Sigmoid colon (tissue), 4 donors: ENCODE measurements around the gene PVALEF.

Experiments used
- CTCF ChIP-seq, 4 experiments: fragments of 450-650 bp in 3 of 4; fragments of 200-600 bp in 1 of 4; IDR thresholded peaks; one replicate each; pipeline ENCODE4 v1.5.1; 2016 to 2019; ENCODE audit warnings: antibody characterized with exemption in 4 of 4, mild to moderate bottlenecking in 3 of 4, moderate library complexity in 2 of 4
- EP300 ChIP-seq, 4 donors: sonication (generic); formaldehyde crosslinking; IDR thresholded peaks; one replicate each; pipeline ENCODE4 v1.6.1; 2017; ENCODE audit warnings: antibody characterized with exemption in 4 of 4
- POLR2A ChIP-seq, 2 donors: fragments of 450-650 bp; IDR thresholded peaks; one replicate each; pipeline ENCODE4 v1.6.1; 2016; ENCODE audit warnings: antibody characterized with exemption in 2 of 2, mild to moderate bottlenecking in 2 of 2, moderate library complexity in 2 of 2
- POLR2AphosphoS5 ChIP-seq, 4 donors: sonication (generic); formaldehyde crosslinking; IDR thresholded peaks; one replicate each; pipeline ENCODE4 v1.6.1; 2017; ENCODE audit warnings: antibody characterized with exemption in 4 of 4

- TF ChIP-seq POLR2AphosphoS5 (IDR thresholded peaks at IDR 0.05) (no peak), CTCF (IDR thresholded peaks at IDR 0.05) (no peak), POLR2A (IDR thresholded peaks at IDR 0.05) (no peak), EP300 (IDR thresholded peaks at IDR 0.05) (no peak)
Observed at GRCh38 chr17:81197409-81197795, 32.1 kb downstream of the PVALEF start.
